HG02852 (cell line): ENCODE measurements around the gene MIS12.

ENCODE experiments used
- ATAC-seq: cut with Tn5 transposase; IDR thresholded peaks from one replicate; pipeline ENCODE4 v1.9.1; 2021; ENCODE audit warnings: mild to moderate bottlenecking, moderate library complexity; ENCODE audit not compliant: unreplicated experiment

MIS12 gene

DNA sequence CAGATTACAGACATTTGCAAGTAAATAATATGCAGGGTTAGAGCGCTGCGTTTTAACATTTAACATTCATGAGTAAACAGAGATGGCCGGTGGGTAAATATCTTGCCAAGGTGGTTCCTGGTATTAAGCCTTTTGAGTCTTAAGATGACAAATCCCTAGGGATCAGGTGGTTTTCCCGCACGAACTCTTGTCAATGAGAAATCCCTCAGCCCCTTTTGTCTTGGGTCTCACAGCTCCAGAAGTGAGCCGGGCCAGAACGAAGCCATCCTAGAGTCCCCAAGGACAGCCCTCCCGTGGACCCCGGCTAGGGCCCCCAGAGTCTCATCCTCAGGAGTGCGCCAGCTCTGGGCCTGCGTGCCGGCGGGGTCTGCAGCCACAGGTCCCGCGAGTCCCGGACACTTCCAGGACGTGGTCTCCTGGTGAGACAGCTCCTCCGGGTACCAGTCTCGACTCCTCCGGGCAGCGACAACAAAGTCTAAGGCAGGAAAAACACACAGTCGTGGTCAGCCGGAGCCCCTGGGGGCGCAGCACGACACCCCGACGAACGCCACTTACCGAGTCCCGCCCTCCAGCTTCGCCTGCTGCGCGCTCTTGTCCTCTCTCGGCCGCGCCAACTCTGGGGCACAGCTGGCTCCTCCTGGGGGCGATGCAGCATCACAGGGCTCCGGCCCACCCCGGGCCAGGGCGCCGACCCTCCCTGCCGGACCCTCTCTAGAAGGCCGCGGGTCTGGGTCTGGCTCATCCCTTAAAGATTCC is 13.3 kb downstream of the MIS12 start:
- no peak for ATAC-seq

GRCh38 chr17:5500247-5500588 is 13.9 kb downstream of the MIS12 start:
- no peak for ATAC-seq

DNA sequence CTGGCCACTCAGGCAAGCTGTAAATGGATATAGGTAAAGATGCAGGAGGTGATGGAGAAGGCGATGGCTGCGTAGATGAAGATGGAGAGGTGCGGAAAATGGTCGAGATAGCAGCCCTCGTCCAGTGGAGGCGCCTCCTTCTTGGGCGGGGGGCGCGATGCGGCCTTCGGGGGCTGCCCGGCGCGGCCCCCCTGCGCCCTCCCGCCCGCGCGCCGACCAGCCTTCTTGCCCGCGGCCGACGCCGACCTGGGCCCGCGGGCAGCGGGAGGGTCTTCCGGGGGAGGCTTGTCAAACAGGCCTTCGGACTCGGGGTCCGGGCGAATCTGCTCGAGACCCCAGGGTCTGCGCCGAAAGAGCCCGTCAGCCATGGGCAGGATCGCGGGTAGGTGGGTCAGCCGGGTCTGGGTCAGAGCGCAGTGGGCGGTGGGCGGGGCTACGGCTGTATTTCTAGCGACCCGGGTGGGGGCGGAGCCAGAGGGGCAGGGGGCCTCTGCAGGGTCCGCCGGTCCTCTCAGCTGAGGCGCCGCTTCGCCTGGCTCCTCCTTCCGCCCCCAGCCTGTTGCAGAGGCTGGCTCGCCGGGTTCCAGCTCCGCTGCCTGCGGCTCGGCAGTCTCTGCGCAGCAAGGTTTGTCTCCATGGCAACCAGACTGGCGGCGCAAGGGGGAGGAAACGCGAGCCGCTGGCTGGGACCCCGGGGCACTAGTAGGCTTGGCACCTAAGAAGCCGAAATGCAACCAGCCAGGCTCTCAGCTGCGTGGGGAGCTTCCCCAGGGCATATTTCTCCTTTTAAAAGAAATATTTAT is 14.4 kb downstream of the MIS12 start:
- peak; percentile 57 for ATAC-seq

DNA sequence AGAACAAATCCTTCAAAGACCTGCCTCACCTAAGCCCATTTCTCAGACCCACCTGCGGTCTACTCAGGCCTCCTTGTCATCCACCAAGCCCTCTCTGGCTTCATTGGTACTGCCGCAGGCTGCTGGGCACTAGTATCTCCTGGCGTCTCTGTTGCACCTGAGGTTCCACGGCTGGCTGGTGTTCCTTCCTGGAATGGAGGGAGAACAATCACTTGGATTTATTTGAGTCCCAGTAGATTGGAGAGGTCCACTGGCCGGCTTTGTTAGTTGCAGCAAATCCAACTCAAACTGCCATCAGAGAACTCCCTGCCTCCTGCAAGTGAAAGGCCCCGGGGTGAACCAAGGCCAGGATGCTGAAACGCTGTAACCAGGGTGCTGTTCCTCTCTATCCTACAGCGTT is 15.3 kb downstream of the MIS12 start:
- no peak for ATAC-seq

- ATAC-seq, result no peak
These were observed 16.2 kb downstream of the MIS12 start for GRCh38 chr17:5502552-5502951.

DNA sequence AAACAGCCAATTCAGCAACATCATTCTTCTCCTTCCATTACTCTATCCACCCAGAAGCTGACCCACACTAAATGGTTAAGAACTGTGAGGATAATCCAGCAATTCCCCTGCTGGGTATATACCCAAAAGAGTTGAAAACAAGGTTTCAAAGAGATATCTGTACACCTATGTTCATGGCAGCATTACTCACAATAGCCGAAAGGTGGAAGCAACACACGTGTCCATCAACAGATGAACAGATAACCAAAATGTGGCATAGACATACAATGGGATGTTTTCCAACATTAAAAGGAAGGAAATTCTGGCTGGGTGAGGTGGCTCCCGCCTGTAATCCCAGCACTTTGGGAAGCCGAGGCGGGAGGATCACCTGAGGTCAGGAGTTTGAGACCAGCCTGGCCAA is 19.9 kb downstream of the MIS12 start:
- ATAC-seq, result no peak

DNA sequence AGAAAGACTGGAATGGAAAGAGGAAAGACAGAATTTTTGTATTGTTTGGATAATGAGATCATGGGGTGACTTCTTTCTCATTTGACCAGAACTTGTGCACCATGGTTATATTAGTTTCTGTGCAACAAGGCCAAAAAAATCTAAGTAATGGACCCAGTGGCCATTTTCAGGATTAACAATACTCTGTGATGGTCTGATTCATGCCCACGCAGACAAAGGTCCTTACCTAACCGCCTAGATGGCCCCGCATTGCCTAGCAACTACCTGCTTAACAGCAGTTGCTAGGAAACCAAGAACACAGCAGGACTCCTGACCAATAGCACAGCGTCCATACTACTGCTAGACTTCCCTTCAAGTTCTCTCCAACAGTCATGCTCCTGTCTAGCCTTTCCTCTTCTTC is 22.4 kb downstream of the MIS12 start:
- no peak for ATAC-seq

DNA sequence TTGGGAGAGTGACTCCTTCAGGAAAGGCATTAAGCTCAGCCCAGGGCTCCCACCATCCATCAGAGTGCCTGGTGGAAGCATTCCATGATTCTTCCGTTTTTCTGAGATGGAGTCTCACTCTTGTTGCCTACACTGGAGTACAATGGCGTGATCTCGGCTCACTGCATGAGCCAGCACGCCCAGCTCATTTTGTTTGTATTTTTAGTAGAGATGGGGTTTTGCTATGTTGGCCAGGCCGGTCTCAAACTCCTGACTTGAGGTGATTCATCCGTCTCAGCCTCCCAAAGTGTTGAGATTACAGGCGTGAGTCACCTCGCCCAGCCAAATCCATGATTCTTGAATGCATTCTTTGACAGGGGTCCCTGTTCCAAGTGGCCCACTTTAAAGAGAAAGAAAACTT is 23.1 kb downstream of the MIS12 start:
- no peak for ATAC-seq

DNA sequence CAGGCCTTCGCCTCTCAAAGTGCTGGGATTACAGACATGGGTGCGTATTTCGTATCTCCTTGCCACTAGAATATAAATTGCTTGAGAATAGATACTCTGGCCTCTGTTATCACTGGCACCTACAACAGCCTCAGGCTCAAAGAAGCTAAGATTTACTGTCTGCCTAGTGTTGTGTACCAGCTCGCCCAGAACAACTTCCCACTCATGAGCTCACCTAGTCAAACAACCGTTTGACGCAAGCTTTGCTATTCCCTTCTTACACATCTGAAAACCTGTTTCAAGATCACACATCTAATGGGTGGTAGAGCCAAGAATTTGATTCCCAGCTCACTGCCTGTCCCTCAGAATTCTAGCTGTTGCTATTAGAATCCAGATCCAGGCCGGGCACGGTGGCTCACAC is 24.4 kb downstream of the MIS12 start:
- no peak for ATAC-seq

DNA sequence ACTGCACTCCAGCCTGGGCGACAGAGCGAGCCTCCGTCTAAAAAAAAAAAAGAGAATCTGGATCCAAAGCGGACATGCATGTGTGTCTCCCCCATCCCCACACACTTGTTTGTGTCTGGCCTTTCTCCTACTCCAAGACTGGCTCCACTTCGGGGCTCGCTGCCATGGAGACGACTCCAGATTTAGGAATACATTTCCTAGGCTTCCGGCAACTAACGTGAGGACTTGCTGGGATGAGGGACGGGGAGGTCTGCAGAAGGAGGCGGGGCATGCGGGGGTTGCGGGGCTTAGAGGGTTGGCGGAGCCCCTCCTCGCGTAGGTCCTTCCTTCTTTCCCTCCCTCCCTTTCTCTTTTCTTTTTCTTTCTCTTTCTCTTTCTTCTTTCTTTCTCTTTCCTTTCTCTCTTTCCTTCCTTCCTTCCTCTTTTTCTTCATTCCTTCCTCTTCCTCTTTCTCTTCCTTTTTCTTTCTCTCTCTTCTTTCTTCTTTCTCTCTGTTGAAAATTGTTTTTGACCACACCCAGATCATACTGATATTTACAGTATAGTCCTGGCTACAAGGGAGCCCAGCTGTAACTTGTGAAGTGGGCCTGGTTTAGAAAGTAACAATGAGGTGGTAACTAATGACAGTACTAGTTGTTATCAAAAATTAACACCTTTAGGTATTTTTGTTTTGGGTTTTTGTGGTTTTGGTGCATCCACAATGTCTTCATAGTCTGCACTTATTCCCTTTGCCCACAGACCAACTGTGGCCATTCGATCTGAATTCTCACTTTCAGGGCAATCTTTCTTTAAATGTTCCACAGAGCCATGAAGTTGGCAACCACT is 25.2 kb downstream of the MIS12 start:
- no peak for ATAC-seq

GRCh38 chr17:5513628-5514027 is 27.3 kb downstream of the MIS12 start:
- ATAC-seq, result no peak

- no peak for ATAC-seq
These were observed 28.6 kb downstream of the MIS12 start for GRCh38 chr17:5514976-5515375.

- ATAC-seq, result no peak
These were observed 29.9 kb downstream of the MIS12 start for GRCh38 chr17:5516060-5516792.

DNA sequence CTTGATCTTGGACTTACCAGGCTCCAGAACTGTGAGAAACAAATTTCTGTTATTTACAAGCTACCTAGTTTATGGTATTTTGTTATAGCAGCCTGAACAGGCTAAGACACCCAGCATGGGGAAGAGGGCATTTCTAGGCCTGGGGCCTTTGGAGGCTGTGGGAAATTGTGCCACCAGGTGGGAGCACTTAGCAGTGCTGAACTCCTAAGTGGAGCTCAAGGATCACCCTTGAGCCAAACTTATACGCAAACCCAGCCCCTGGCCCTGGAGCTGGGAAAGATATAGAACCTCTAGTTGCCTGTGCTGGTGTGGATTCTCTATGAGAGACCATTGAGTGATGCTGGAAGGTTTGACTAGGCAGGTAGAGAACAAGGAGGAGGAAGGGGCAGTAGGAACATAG is 36.1 kb downstream of the MIS12 start:
- ATAC-seq, result no peak

GRCh38 chr17:5523249-5523648 is 36.9 kb downstream of the MIS12 start:
- ATAC-seq, result no peak

GRCh38 chr17:5526821-5527598 is 40.6 kb downstream of the MIS12 start:
- no peak for ATAC-seq

- no peak for ATAC-seq
These were observed 41.4 kb downstream of the MIS12 start for GRCh38 chr17:5527601-5528250.

- ATAC-seq, result no peak
These were observed 44.1 kb downstream of the MIS12 start for GRCh38 chr17:5530265-5531084.

GRCh38 chr17:5531085-5531418 is 44.7 kb downstream of the MIS12 start:
- no peak for ATAC-seq
